Liver (tissue), 9 donors: ENCODE data around the gene SNRK. TPM values are rescaled to one million over a fixed set of nuclear protein-coding genes. Genes with fewer than 3 reads are reported as not detected.
A peak's percentile ranks its signal among the peaks of the same experiment; 100 is the strongest.

Experiments used
- DNase-seq: peaks from one replicate; pipeline ENCODE4 v3.0.0-alpha.2; 2017; ENCODE audit warnings: low spot score
- H3K27ac ChIP-seq, 2 donors: one replicate each; pipeline ENCODE4 v1.7.0; 2013; ENCODE audit warnings: inconsistent platforms in 2 of 2, low read length in 2 of 2, control low read depth in 1 of 2, low read depth in 1 of 2, mild to moderate bottlenecking in 1 of 2
- H3K27me3 ChIP-seq, 4 donors: one replicate each; pipeline versions ENCODE4 v1.6.1 to v1.7.0; 2013; ENCODE audit warnings: low read length in 3 of 4, inconsistent platforms in 1 of 4, mild to moderate bottlenecking in 1 of 4, moderate library complexity in 1 of 4; ENCODE audit not compliant: control insufficient read depth in 4 of 4, insufficient read depth in 4 of 4
- H3K36me3 ChIP-seq, 4 donors: one replicate each; pipeline versions ENCODE4 v1.6.1 to v1.7.0; 2013; ENCODE audit warnings: low read length in 3 of 4, mild to moderate bottlenecking in 3 of 4, low read depth in 1 of 4, moderate library complexity in 1 of 4; ENCODE audit not compliant: control insufficient read depth in 4 of 4, insufficient read depth in 3 of 4
- H3K4me1 ChIP-seq, 4 donors: one replicate each; pipeline versions ENCODE4 v1.6.1 to v1.7.0; 2013; ENCODE audit warnings: low read length in 3 of 4, mild to moderate bottlenecking in 3 of 4, moderate library complexity in 1 of 4; ENCODE audit not compliant: control insufficient read depth in 4 of 4, insufficient read depth in 4 of 4
- H3K4me3 ChIP-seq, 3 donors: one replicate each; pipeline versions ENCODE4 v1.6.1 to v1.7.0; 2013; ENCODE audit warnings: low read length in 3 of 3, control low read depth in 1 of 3, low read depth in 1 of 3, mild to moderate bottlenecking in 1 of 3
- H3K9ac ChIP-seq, 2 donors: one replicate each; pipeline ENCODE4 v1.7.0; 2013; ENCODE audit warnings: low read length in 2 of 2, mild to moderate bottlenecking in 2 of 2, moderate library complexity in 2 of 2, control low read depth in 1 of 2, low read depth in 1 of 2
- H3K9me3 ChIP-seq, 4 donors: one replicate each; pipeline versions ENCODE4 v1.6.1 to v1.7.0; 2013; ENCODE audit warnings: low read length in 3 of 4; ENCODE audit not compliant: control insufficient read depth in 4 of 4
- ATF3 ChIP-seq: IDR thresholded peaks from 2 replicates; pipeline ENCODE4 v1.6.1; 2016; ENCODE audit warnings: antibody characterized with exemption
- CTCF ChIP-seq: fragments of 150-350 bp; IDR thresholded peaks from 2 replicates; pipeline ENCODE4 v1.5.1; 2017; ENCODE audit warnings: improper control_type of control experiment, low read depth, low read length; ENCODE audit not compliant: missing input control
- EGR1 ChIP-seq, 2 donors: IDR thresholded peaks; 2 replicates each; pipeline ENCODE4 v1.6.1; 2016 to 2018; ENCODE audit warnings: antibody characterized with exemption in 2 of 2, low read depth in 2 of 2
- FOXA1 ChIP-seq: IDR thresholded peaks from 2 replicates; pipeline ENCODE4 v1.6.1; 2016; ENCODE audit warnings: antibody characterized with exemption
- FOXA2 ChIP-seq: IDR thresholded peaks from 2 replicates; pipeline ENCODE4 v1.6.1; 2016; ENCODE audit warnings: antibody characterized with exemption
- GABPA ChIP-seq, 2 donors: IDR thresholded peaks in 1 of 2; conservative IDR thresholded peaks in 1 of 2; 2 replicates each; pipeline ENCODE4 v1.6.1; 2016; ENCODE audit warnings: antibody characterized with exemption in 2 of 2, mild to moderate bottlenecking in 1 of 2, moderate library complexity in 1 of 2
- HNF4A ChIP-seq, 2 donors: conservative IDR thresholded peaks; 2 replicates each; pipeline ENCODE4 v1.6.1; 2016; ENCODE audit warnings: antibody characterized with exemption in 2 of 2, mild to moderate bottlenecking in 2 of 2
- HNF4G ChIP-seq: IDR thresholded peaks from 2 replicates; pipeline ENCODE4 v1.6.1; 2016; ENCODE audit warnings: antibody characterized with exemption
- JUND ChIP-seq, 2 donors: IDR thresholded peaks; 2 replicates each; pipeline ENCODE4 v1.6.1; 2016; ENCODE audit warnings: antibody characterized with exemption in 2 of 2
- MAX ChIP-seq: IDR thresholded peaks from 2 replicates; pipeline ENCODE4 v1.6.1; 2016; ENCODE audit warnings: antibody characterized with exemption
- NR2F2 ChIP-seq: IDR thresholded peaks from 2 replicates; pipeline ENCODE4 v1.6.1; 2016; ENCODE audit warnings: antibody characterized with exemption
- RAD21 ChIP-seq, 2 donors: IDR thresholded peaks; 2 replicates each; pipeline ENCODE4 v1.6.1; 2016; ENCODE audit warnings: antibody characterized with exemption in 2 of 2, mild to moderate bottlenecking in 2 of 2
- REST ChIP-seq: IDR thresholded peaks from 2 replicates; pipeline ENCODE4 v1.6.1; 2016; ENCODE audit warnings: antibody characterized with exemption, mild to moderate bottlenecking
- RXRA ChIP-seq, 2 donors: IDR thresholded peaks; 2 replicates each; pipeline ENCODE4 v1.6.1; 2017 to 2018; ENCODE audit warnings: antibody characterized with exemption in 2 of 2, mild to moderate bottlenecking in 1 of 2
- SP1 ChIP-seq: IDR thresholded peaks from 2 replicates; pipeline ENCODE4 v1.6.1; 2018; ENCODE audit warnings: antibody characterized with exemption, mild to moderate bottlenecking
- TAF1 ChIP-seq: conservative IDR thresholded peaks from 2 replicates; pipeline ENCODE4 v1.6.1; 2016; ENCODE audit warnings: antibody characterized with exemption, mild to moderate bottlenecking
- YY1 ChIP-seq: IDR thresholded peaks from 2 replicates; pipeline ENCODE4 v1.6.1; 2016; ENCODE audit warnings: antibody characterized with exemption, mild to moderate bottlenecking
- ZBTB33 ChIP-seq: IDR thresholded peaks from 2 replicates; pipeline ENCODE4 v1.6.1; 2016; ENCODE audit warnings: antibody characterized with exemption
- WGBS: extraction: QIAGEN DNeasy Blood & Tissue Kit; methylation state at CpG from one replicate; pipeline ENCODE4 v1.1.7; 2013; 5-methylcytosine and 5-hydroxymethylcytosine counted together
- polyA plus RNA-seq, 2 donors: library from polyadenylated mRNA; stranded (reverse) in 1 of 2; unstranded in 1 of 2; fragments of 200-250 nt in 1 of 2; fragments of >200 nt in 1 of 2; fragmentation: Nextera tagmentation in 1 of 2; extraction: Ambion mirVana in 1 of 2; gene quantifications; one replicate each; pipeline versions ENCODE4 v1.2.1 to v1.2.3, GENCODE V29; 2013 to 2015
- total RNA-seq, 2 donors: library from RNA; depleted of rRNA; stranded (reverse); fragments of >200 nt; gene quantifications; one replicate each; pipeline ENCODE4 v1.2.3, GENCODE V29; 2014
- donor health status: healthy.
- donor health status: healthy.
- donor health status: healthy.
- donor health status: healthy.
- donor health status: healthy.

SNRK gene
- total and polyA plus RNA-seq, 4 donors, result 5.8 to 28.5 (median 14.6) TPM

GRCh38 chr3:43244694-43245093 lies 41.6 kb upstream of the SNRK start:
- peaks cover 0 to 8% (median 4%) of the 10 kb centered on the region in 4 donors for H3K9me3 ChIP-seq
- no peak overlapping the region for H3K27ac ChIP-seq
- no peaks in the 10 kb centered on the region for H3K27me3 ChIP-seq
- DNase-seq, result no peak
- H3K4me3 ChIP-seq, result no peak overlapping the region
- TF ChIP-seq RAD21 (IDR thresholded peaks at IDR 0.05), result no peak
- TF ChIP-seq JUND (IDR thresholded peaks at IDR 0.05), result no peak
- no peak for TF ChIP-seq EGR1 (IDR thresholded peaks at IDR 0.05; ENCODE audit: low read depth in 2 of 2)
- TF ChIP-seq NR2F2, result no peak
- no peak for TF ChIP-seq HNF4A (conservative IDR thresholded peaks at IDR 0.05)
- no peak for TF ChIP-seq ATF3
- no peak for TF ChIP-seq GABPA (IDR thresholded peaks at IDR 0.05 in 1 of 2, conservative IDR thresholded peaks at IDR 0.05 in 1 of 2)
- TF ChIP-seq TAF1, result no peak
- TF ChIP-seq FOXA1, result no peak
- no peak for TF ChIP-seq REST
- no peak for TF ChIP-seq SP1
- no peak for TF ChIP-seq MAX
- TF ChIP-seq YY1, result no peak
- TF ChIP-seq ZBTB33, result no peak
- TF ChIP-seq CTCF, result no peak
- no peak for TF ChIP-seq RXRA (IDR thresholded peaks at IDR 0.05)
- no peak for TF ChIP-seq HNF4G
- TF ChIP-seq FOXA2, result no peak
- no peak overlapping the region for H3K9ac ChIP-seq
- H3K4me1 ChIP-seq, result no peaks in the 10 kb centered on the region
- no peaks in the 10 kb centered on the region for H3K36me3 ChIP-seq

- no peaks in the 10 kb centered on the region for H3K4me1 ChIP-seq
- 71% methylated on average over 2 of the region's 2 CpGs for WGBS
These were observed 39.4 kb upstream of the SNRK start for GRCh38 chr3:43246976-43247375.

More at GRCh38 chr3:43246976-43247375, 39.4 kb upstream of the SNRK start:
- Histone ChIP-seq H3K9ac (no peak overlapping the region), H3K4me3 (no peak overlapping the region), H3K27me3 (no peaks in the 10 kb centered on the region), H3K9me3 (peaks cover 0 to 8% (median 4%) of the 10 kb centered on the region in 4 donors), H3K27ac (no peak overlapping the region), H3K36me3 (no peaks in the 10 kb centered on the region)
- DNase-seq, result no peak
- TF ChIP-seq SP1 (peak; percentile 21), HNF4G (no peak), NR2F2 (peak; percentile 40), RAD21 (IDR thresholded peaks at IDR 0.05) (peak; percentile 5 to 25), TAF1 (peak; percentile 33)
